GM12878 (cell line): ENCODE measurements around the gene NIPAL3. TPM values are rescaled to one million over a fixed set of nuclear protein-coding genes. Genes with fewer than 3 reads are reported as not detected.

Experiments used
- HDGF ChIP-seq: fragments of 450-650 bp; IDR thresholded peaks from 2 replicates; pipeline ENCODE4 v1.6.1; 2016; ENCODE audit warnings: antibody characterized with exemption
- MEF2B ChIP-seq: fragments of 450-650 bp; IDR thresholded peaks from 2 replicates; pipeline ENCODE4 v1.6.1; 2018; ENCODE audit warnings: mild to moderate bottlenecking, moderate library complexity; ENCODE audit not compliant: partially characterized antibody, poor library complexity, severe bottlenecking
- ZNF274 ChIP-seq: IDR thresholded peaks from one replicate; pipeline ENCODE4 v1.8.0; 2011; ENCODE audit not compliant: insufficient read length, insufficient read depth
- polyA plus RNA-seq, 11 experiments: library from polyadenylated mRNA; depleted of rRNA in 4 of 11; unstranded in 6 of 11; stranded (reverse) in 5 of 11; fragments of >200 nt; fragmentation: Nextera tagmentation in 4 of 11; fragmentation: Illumina TruSeq in 1 of 11; extraction: Ambion mirVana in 4 of 11; extraction: Trizol in 1 of 11; gene quantifications; 1 replicate in 1 of 11; 2 replicates in 10 of 11; pipeline versions ENCODE4 v1.2.1 to v1.2.3, GENCODE V29; 2011 to 2016; ENCODE audit warnings: inconsistent platforms in 2 of 11, missing spikeins in 2 of 11, low read depth in 1 of 11
- total RNA-seq, 4 experiments: library from RNA; depleted of rRNA in 3 of 4; stranded (reverse); fragments of >200 nt in 3 of 4; fragmentation: Illumina TruSeq in 1 of 4; extraction: Trizol in 1 of 4; gene quantifications; 2 replicates each; pipeline versions ENCODE4 v1.2.1 to v1.2.3, GENCODE V29; 2013 to 2021
- TF ChIP-seq, protein P1 (sequence below): fragments of 450-650 bp; conservative IDR thresholded peaks from 2 replicates; pipeline ENCODE4 v1.6.1; 2017; ENCODE audit warnings: mild to moderate bottlenecking, moderate library complexity
- TF ChIP-seq, protein P2 (sequence below): fragments of 450-650 bp; IDR thresholded peaks from 2 replicates; pipeline ENCODE4 v1.6.1; 2016; ENCODE audit warnings: mild to moderate bottlenecking, moderate library complexity, borderline replicate concordance

Gene NIPAL3
- total and polyA plus RNA-seq, 10 of the 15 experiments (the other 5 are each of a cell fraction or from before 2014, with no cell fraction given), result 2.1 to 9.4 (median 4.2) TPM

GRCh38 chr1:24435782-24436365 is 20.3 kb downstream of the NIPAL3 start (continued):
- TF ChIP-seq, protein P1, sequence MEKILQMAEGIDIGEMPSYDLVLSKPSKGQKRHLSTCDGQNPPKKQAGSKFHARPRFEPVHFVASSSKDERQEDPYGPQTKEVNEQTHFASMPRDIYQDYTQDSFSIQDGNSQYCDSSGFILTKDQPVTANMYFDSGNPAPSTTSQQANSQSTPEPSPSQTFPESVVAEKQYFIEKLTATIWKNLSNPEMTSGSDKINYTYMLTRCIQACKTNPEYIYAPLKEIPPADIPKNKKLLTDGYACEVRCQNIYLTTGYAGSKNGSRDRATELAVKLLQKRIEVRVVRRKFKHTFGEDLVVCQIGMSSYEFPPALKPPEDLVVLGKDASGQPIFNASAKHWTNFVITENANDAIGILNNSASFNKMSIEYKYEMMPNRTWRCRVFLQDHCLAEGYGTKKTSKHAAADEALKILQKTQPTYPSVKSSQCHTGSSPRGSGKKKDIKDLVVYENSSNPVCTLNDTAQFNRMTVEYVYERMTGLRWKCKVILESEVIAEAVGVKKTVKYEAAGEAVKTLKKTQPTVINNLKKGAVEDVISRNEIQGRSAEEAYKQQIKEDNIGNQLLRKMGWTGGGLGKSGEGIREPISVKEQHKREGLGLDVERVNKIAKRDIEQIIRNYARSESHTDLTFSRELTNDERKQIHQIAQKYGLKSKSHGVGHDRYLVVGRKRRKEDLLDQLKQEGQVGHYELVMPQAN, result no peak
- TF ChIP-seq, protein P2, sequence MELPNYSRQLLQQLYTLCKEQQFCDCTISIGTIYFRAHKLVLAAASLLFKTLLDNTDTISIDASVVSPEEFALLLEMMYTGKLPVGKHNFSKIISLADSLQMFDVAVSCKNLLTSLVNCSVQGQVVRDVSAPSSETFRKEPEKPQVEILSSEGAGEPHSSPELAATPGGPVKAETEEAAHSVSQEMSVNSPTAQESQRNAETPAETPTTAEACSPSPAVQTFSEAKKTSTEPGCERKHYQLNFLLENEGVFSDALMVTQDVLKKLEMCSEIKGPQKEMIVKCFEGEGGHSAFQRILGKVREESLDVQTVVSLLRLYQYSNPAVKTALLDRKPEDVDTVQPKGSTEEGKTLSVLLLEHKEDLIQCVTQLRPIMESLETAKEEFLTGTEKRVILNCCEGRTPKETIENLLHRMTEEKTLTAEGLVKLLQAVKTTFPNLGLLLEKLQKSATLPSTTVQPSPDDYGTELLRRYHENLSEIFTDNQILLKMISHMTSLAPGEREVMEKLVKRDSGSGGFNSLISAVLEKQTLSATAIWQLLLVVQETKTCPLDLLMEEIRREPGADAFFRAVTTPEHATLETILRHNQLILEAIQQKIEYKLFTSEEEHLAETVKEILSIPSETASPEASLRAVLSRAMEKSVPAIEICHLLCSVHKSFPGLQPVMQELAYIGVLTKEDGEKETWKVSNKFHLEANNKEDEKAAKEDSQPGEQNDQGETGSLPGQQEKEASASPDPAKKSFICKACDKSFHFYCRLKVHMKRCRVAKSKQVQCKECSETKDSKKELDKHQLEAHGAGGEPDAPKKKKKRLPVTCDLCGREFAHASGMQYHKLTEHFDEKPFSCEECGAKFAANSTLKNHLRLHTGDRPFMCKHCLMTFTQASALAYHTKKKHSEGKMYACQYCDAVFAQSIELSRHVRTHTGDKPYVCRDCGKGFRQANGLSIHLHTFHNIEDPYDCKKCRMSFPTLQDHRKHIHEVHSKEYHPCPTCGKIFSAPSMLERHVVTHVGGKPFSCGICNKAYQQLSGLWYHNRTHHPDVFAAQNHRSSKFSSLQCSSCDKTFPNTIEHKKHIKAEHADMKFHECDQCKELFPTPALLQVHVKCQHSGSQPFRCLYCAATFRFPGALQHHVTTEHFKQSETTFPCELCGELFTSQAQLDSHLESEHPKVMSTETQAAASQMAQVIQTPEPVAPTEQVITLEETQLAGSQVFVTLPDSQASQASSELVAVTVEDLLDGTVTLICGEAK, result no peak
- TF ChIP-seq ZNF274 (no peak), HDGF (no peak), MEF2B (no peak)
